Body of pancreas (tissue), 4 donors: ENCODE measurements around the gene ITGB2.

Experiments
- CTCF ChIP-seq, 7 experiments: fragments of 450-650 bp in 4 of 7; fragments of 200-600 bp in 3 of 7; sonication (generic) in 3 of 7; IDR thresholded peaks; one replicate each; pipeline ENCODE4 v1.5.1; 2016 to 2019; ENCODE audit warnings: antibody characterized with exemption in 7 of 7
- POLR2A ChIP-seq, 3 donors: fragments of 450-650 bp; IDR thresholded peaks; one replicate each; pipeline ENCODE4 v1.6.1; 2016; ENCODE audit warnings: antibody characterized with exemption in 3 of 3, mild to moderate bottlenecking in 2 of 3

DNA sequence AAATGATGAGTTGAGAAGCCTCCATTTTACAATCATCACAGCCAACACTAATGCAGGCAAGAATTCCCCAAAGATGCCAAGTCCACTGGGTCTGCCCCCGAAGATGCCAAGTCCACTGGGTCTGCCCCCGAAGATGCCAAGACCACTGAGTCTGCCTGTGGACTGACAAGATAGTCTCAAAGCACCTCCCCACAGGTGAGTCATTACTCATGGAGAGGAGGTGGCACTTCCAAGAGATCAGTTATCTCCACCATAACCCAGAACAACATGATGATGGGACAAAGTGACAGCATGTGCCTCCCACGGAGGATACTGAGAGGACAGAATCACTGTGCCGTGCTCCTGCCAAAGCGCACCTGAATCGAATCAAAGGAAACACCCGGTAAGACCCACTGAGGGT lies 52.0 kb downstream of the ITGB2 start:
- TF ChIP-seq POLR2A (IDR thresholded peaks at IDR 0.05) (no peak), CTCF (IDR thresholded peaks at IDR 0.05) (no peak)
